Iris pigment epithelial cell (primary cell): ENCODE data around the gene CAVIN1.
"Not testable (repeated sequence)": the region's sequence is repeated elsewhere in the genome, so short reads cannot be mapped to it uniquely, and the experiment has no call there.

ENCODE experiments used
- DNase-seq: peaks from one replicate; pipeline ENCODE4 v3.0.0-alpha.2; 2011; ENCODE audit warnings: low read depth

CAVIN1 gene

DNA sequence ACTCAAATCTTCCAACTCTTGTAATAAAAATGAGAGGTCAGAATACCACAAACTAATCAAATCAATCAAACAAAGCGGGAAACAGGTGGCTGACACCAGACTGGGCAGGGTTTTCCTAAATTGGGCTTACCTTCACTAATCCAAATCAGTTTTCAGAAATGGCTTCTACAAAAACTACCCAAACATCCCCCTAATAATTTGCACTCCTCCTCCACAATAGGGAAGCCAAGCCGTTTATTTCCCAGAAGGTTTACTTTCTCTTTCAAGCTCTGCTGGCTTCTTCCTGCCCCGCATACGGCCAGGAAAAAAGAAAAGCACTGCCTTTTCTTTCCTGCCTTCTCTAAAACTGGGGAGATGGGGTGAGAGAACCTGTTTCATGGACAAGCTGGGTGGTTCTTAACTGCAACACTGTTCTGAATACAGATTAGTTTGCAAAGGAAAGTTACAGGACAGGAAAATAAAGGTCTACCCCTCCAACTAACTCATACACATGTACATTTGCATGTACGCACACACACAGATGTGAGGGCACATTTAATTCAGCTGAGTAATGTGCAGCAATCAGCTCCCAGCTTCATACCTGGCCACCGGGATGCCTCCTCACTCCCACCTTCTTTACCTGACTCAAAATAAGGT, 44.0 kb downstream of the CAVIN1 start:
- peak; percentile 45 for DNase-seq

DNA sequence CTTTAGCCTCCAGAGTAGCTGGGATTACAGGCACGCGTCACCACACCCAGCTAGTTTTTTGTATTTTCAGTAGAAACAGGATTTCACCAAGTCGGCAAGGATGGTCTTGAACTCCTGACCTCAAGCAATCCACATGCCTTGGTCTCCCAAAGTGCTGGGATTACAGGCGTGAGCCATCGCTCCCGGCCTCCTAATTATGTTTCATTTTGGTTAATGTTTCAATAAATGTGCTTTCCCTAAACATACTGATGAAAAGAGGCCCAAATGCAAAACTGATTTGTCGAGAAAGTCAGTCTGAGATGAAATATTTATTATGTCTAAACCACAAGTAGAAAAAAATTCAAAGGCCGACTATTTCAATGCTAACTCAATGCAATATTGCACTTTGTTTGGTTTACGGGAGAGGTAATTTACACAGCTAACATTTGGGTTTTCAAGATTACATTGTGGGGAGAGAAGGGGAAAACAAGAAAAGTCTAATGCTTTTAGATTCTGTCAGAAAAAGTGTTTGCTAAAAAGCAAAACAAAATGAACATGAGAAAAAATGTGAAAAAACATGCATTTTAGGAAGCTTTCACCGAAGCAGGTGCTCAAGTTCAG, 44.6 kb downstream of the CAVIN1 start:
- DNase-seq = no peak

DNA sequence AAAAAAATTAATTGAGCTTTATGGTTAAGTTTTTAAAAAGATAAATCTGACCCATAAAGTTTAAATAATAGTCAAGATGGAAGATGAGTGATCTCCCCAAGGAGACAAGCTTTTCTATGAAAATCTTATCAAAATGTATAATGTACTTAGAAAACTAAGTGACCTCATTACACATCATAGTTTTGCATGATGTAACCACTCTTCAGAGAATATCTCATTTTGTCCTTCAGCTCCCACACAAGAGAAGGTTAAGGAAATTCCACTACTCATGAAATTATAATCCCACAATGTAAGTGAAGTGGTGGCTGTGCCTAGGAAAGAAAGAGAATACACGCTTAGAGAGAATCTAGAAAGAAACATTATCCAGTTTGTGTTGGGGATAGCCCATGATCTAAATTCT, 49.2 kb downstream of the CAVIN1 start:
- no peak for DNase-seq

DNA sequence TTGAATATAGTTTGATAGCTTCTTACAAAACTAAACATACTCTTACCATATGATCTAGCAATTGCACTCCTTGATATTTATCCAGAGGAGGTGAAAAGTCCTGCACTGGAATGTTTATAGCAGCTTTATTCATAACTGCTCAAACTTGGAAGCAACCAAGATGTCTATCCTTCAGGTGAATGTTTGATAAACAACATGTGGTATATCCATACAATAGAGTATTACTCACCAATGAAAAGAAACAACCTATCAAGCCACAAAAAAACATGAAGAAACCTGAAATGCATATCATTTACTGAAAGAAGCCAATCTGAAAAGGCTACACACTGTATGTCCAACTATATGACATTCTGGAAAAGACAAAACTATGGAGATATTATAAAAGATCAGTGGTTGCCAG, 50.9 kb downstream of the CAVIN1 start:
- no peak for DNase-seq

DNA sequence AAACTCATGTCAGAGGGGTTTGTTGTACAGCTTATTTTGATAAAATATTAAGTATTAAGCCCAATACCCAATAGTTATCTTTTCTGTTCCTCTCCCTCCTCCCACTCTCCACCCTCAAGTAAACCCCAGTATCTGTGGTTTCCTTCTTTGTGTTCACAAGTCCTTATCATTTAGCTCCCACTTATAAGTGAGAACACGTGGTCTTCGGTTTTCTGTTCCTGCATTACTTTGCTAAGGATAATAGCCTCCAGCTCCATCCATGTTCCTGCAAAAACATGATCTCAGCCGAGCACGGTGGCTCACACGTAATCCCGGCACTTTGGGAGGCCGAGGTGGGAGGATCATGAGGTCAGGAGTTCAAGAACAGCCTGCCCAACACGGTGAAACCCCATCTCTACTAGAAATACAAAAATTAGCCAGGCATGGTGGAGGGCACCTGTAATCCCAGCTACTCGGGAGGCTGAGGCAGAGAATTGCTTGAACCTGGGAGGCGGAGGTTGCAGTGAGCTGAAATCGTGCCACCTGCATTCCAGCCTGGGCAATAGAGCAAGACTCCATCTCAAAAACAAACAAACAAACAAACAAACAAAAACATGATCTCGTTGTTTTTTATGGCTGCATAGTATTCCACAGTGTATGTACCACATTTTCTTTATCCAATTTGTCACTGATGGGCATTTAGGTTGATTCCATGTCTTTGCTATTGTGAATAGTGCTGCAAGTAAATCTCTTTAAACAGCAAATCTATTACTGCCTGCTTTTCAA, 54.1 kb downstream of the CAVIN1 start:
- not testable (repeated sequence) for DNase-seq

DNA sequence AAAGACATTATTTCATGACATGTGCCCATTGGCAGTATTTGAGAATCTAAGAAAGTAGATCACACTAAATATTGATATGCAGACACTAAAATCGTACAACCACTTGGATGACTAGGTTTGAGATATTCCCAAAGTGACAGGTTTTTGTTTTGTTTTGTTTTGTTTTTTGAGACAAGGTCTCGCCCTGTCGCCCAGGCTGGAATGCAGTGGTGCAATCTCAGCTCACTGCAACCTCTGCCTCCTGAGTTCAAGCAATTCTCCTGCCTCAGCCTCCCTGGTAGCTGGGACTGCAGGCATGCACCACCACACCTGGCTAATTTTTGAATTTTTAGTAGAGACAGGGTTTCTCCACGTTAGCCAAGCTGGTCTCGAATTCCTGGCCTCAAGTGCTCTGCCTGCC, 54.7 kb downstream of the CAVIN1 start:
- not testable (repeated sequence) for DNase-seq

DNA sequence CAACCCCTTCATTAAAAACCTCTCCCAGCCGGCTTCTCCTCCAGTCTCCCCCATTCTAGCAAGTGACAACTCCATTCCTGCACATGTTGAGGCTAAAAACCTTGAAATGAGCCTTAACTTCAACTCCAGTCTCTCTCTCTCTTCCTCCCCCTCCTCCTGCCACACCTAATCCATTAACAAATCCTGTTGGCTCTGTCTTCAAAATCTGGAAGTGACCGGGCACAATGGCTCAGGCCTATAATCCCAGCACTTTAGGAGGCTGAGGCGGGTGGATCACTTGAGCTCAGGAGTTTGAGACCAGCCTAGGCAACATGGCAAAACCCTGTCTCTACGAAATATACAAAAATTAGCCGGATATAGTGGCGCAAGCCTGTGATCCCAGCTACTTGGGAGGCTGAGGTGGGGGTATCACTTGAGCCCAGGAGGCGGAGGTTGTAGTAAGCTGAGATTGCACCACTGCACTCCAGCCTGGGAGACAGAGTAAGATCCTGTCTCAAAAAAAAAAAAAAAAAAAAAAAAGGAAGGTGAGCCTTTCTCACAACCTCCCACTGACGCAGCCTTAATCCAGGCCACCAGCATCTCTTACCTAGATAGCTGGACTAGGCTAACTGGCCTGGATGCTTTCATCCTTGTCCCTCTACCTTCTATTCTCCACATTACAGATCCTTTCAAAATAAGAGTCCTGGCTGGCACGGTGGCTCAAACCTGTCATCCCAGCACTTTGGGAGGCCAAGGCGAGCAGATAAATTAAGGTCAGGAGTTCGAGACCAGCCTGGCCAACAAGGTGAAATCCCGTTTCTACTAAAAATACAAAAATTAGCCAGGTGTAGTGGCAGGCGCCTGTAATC, 56.7 kb downstream of the CAVIN1 start:
- DNase-seq = peak; percentile 29

DNA sequence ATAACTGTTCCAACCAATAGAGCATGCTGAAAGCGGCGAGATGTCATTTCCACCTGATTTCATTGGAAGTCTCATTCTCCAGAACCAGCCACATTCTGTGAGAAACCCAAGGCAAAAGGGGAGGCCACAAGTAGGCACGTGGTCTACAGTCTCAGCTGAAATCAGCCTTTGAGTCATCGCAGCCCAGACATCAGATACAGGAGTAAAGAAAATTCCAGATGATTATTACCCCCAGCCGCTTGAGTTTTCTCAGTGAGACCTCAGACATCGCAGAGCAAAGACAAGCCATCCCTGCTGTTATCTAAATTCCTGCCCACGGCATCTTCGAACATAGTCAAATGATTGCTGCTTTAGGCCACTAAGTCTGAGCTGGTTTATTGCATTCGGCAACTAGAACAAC, 57.9 kb downstream of the CAVIN1 start:
- DNase-seq = peak; percentile 96

DNA sequence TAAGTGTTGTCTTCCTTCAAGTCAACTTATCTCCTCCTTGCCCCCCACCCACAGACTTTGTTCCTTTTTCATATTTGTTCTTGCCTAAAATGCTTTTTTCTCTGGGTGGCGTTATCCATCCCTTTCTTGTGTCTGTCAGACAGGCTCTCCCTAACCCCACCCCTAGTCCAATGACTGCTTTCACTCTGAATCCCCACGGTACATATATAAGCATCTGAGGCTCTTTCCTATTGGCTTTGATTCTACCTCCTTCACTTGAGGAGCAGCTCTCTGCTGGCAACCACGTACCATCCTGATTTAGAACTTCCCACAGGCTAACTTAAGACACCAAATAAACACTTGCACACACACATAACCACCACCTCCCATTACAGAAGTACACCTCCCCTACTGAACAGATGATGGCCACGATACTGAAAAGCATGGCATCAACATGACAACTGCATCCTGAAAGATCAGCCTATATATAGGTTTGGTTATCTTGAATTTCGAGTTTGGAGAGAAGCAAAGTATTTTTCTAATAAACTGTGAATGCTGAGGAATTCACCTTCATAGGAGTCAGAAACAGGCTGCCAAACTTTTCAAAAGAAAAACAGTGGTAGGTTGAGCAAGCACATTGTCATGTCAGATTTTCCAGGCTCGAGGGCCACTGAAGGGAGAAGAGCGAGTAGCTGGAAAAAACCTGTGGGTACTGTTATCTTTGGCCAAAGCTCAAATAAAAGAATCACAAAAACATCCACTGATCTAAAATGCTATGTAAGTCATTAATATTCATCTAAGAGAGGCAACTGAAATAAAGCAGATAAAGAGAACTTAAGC, 59.1 kb downstream of the CAVIN1 start:
- peak; percentile 89 for DNase-seq

DNA sequence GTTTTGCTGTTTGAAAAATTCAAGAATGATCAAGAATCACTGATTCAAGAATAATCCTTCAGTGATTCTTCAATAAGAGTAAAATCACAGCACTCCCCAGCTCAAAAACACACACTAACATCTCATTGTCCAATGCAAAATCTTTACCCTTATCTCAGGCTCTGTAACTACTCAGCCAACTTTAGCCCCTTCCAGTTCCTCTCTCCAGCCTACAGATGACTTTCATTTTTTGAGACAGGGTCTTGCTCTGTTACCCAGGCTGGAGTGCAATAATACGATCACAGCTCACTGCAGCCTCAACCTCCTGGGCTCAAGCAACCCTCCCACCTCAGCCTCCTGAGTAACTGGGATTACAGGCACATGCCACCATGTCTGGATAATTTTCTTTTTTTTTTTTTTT, 59.8 kb downstream of the CAVIN1 start:
- no peak for DNase-seq

DNA sequence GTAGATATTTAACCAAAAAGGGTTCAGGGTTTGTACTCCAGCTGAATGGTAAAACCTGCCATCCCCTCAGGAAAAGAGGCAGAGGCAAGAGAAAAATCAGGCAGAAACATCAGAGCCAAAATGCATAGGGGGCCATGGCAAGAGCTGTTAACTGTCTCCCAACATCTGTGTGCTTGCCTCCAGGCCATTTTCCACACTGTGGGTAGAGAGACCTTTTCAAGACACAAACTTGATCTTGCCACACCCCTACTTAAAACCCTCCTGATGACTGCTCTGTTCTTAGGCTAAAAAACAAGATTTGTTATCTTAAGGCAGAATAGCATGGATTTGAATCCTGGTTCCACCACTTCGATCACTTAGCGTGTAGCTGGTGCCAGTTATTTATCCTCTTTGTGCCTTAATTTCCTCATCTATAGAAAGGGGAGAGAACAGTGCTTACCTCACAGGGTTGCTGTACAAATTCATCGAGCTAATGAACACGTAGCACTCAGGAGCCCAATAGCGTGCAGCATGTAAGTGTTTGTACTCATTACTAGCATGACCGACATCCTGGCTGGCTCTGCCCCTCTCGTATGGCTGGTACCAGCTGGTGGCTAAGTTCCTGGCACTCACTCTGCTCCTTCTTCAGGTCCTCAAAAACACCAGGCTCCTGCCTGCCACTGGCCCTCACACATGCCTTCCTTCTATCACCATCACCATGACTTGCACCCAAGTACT, 60.7 kb downstream of the CAVIN1 start:
- DNase-seq = no peak

DNA sequence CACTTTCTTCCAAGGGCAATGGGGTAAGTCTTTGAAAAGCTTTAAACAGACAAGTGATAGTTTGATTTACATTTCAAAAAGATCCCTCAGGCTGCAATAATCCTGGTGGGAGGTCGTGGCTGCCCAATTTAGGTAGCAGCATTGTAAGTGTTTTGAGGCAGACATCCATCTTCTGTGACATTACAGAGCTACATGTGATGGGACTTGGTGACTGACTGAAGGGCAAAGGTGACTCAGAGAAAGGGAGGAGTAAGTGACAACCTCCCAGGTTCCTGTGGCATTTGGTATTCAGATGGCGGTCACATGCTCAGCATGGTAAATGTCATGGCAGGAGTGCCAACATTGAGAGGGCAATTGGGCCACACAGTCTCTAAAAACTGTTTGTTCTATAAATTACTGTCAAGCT, 61.3 kb downstream of the CAVIN1 start:
- DNase-seq = no peak

DNA sequence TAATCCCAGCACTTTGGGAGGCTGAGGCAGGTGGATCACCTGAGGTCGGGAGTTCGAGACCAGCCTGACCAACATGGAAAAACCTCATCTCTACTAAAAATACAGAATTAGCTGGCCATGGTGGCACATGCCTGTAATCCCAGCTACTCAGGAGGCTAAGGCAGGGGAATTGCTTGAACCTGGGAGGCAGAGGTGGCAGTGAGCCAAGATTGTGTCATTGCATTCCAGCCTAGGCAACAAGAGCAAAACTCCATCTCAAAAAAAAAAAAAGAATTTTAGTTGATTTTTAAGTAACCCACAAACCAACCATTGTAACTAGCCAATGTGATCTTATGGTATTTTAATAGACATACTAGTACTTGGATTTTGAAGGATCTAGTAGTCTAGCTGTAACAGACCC, 62.7 kb downstream of the CAVIN1 start:
- not testable (repeated sequence) for DNase-seq

DNA sequence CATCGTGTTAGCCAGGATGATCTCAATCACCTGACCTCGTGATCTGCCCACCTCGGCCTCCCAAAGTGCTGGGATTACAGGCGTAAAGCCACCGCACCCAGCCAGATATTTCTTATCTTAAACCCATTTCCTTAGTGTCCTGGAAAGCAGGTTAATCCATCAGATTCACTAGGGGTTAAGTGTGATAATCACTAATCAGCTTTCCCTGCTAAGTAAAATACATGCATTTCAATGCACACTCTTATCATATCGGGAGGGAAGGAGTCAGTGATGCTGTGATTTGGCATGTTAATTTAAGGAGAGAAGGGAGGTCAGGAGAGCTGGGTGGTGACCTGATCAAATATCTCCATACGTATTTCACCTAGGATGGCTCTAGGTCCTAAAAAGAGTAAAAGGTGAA, 63.9 kb downstream of the CAVIN1 start:
- no peak for DNase-seq

DNA sequence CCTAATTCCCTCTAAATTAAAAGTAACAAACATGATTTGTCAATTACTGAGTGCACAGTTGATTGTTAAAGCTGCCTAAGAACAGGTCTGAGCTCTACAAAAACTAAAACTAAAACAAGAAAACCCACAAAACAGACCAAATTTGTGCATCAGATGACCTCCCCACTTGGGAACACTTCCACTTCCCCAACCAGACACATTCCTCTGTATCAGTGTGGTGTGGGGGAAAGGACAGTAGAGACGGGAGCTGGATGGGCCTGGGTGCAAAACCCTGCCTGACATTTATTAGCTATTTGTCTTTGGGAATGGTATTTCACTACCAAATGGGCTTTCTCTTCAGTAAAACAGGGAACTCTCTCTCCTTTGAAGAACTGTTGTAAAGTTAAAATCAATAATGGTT, 64.6 kb downstream of the CAVIN1 start:
- no peak for DNase-seq

DNA sequence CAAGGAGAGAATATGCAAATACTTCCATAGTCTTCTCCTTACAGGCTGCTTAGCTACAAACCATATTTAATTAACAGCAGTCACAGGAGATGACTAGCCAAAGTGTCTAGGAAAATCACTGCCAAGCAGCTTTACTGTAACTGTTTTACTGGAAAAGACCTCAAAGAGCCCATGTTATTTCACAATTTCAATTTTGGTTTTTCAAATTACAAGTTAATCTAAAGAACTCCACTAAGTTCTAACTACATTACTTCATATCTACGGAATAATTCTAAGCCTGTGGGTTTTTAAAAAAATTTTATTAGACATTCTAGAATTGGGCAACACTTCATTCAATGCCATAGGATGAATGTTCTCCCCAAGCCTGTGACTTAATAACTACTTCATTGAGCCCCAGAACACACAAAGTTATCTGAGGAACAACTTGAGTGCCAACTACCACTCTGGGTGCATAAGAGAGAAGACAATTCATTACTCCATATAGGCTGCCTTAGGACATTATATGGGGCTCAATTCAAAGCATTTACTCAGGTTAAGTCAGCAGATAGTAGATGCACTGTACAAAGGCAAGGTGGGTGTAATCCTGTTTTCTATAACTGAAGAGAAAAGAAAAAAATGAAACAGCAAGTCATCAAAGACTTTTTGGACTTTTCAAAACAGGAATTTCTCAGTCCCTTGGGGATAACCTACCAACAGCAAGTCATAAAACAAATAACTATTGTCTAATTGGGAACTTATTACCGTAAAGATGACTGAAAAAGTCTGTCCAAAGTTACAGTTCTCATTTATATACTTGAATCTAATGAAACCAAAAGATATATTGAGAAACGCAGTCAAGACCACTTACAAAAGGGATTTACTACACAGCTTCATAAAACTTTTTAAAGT, 67.9 kb downstream of the CAVIN1 start:
- DNase-seq = peak; percentile 67
